Measurements from ENCODE around the gene RND1. TPM values are rescaled to one million over a fixed set of nuclear protein-coding genes. Genes with fewer than 3 reads are reported as not detected.

The RND1 gene
- total and polyA plus RNA-seq, 2 of the 8 experiments (the other 6 are each of a cell fraction or from before 2014, with no cell fraction given), result 15.8 to 17.1 TPM

- TF ChIP-seq EP300 (IDR thresholded peaks at IDR 0.05; ENCODE audit: borderline replicate concordance in 1 of 2, low read depth in 2 of 2, low read length in 2 of 2) (no peak), MAX (IDR thresholded peaks at IDR 0.05) (0 out of 2 replicates have a peak, but pooled peaks have one; percentile 35), FOSL1 (IDR thresholded peaks at IDR 0.05; ENCODE audit: insufficient read depth, low read depth, low read length) (no peak), TAF7 (optimal IDR thresholded peaks at IDR 0.05; ENCODE audit: borderline replicate concordance, low read depth, low read length) (no peak), SIRT6 (IDR thresholded peaks at IDR 0.05; ENCODE audit: low read length) (no peak), EGR1 (IDR thresholded peaks at IDR 0.05; ENCODE audit: borderline replicate concordance, low read depth, low read length) (peak; percentile 69; the same call in 1 of the 2 replicates)
Measured at GRCh38 chr12:48817873-48818830, 47.5 kb downstream of the RND1 start, which contains the start of gene CACNB3 (continued).
